Liver (tissue), 3 donors: ENCODE measurements around the gene ALG8.

Experiments used
- ATF3 ChIP-seq: IDR thresholded peaks from 2 replicates; pipeline ENCODE4 v1.6.1; 2016; ENCODE audit warnings: antibody characterized with exemption
- CTCF ChIP-seq: fragments of 150-350 bp; IDR thresholded peaks from 2 replicates; pipeline ENCODE4 v1.5.1; 2017; ENCODE audit warnings: improper control_type of control experiment, low read depth, low read length; ENCODE audit not compliant: missing input control
- EGR1 ChIP-seq, 2 donors: IDR thresholded peaks; 2 replicates each; pipeline ENCODE4 v1.6.1; 2016 to 2018; ENCODE audit warnings: antibody characterized with exemption in 2 of 2, low read depth in 2 of 2
- GABPA ChIP-seq, 2 donors: IDR thresholded peaks in 1 of 2; conservative IDR thresholded peaks in 1 of 2; 2 replicates each; pipeline ENCODE4 v1.6.1; 2016; ENCODE audit warnings: antibody characterized with exemption in 2 of 2, mild to moderate bottlenecking in 1 of 2, moderate library complexity in 1 of 2
- MAX ChIP-seq: IDR thresholded peaks from 2 replicates; pipeline ENCODE4 v1.6.1; 2016; ENCODE audit warnings: antibody characterized with exemption
- RAD21 ChIP-seq, 2 donors: IDR thresholded peaks; 2 replicates each; pipeline ENCODE4 v1.6.1; 2016; ENCODE audit warnings: antibody characterized with exemption in 2 of 2, mild to moderate bottlenecking in 2 of 2
- REST ChIP-seq: IDR thresholded peaks from 2 replicates; pipeline ENCODE4 v1.6.1; 2016; ENCODE audit warnings: antibody characterized with exemption, mild to moderate bottlenecking
- TAF1 ChIP-seq: conservative IDR thresholded peaks from 2 replicates; pipeline ENCODE4 v1.6.1; 2016; ENCODE audit warnings: antibody characterized with exemption, mild to moderate bottlenecking
- YY1 ChIP-seq: IDR thresholded peaks from 2 replicates; pipeline ENCODE4 v1.6.1; 2016; ENCODE audit warnings: antibody characterized with exemption, mild to moderate bottlenecking
- donor health status: healthy.
- donor health status: healthy.

GRCh38 chr11:78081583-78081982, 57.8 kb downstream of the ALG8 start:
- TF ChIP-seq EGR1 (IDR thresholded peaks at IDR 0.05; ENCODE audit: low read depth in 2 of 2) (no peak), CTCF (no peak), ATF3 (no peak), MAX (no peak), YY1 (no peak), REST (no peak), GABPA (IDR thresholded peaks at IDR 0.05 in 1 of 2, conservative IDR thresholded peaks at IDR 0.05 in 1 of 2) (no peak), RAD21 (IDR thresholded peaks at IDR 0.05) (no peak), TAF1 (no peak)
